Uterus (tissue), 2 donors: ENCODE measurements around the gene CCZ1B.
"Not testable (repeated sequence)": the region's sequence is repeated elsewhere in the genome, so short reads cannot be mapped to it uniquely, and the experiment has no call there.

Source experiments
- CTCF ChIP-seq, 4 experiments: fragments of 200-600 bp in 2 of 4; fragments of 450-650 bp in 2 of 4; sonication (generic) in 2 of 4; IDR thresholded peaks; one replicate each; pipeline ENCODE4 v1.5.1; 2016 to 2019; ENCODE audit warnings: antibody characterized with exemption in 4 of 4, mild to moderate bottlenecking in 2 of 4, moderate library complexity in 1 of 4
- POLR2A ChIP-seq, 2 donors: fragments of 450-650 bp; IDR thresholded peaks; one replicate each; pipeline ENCODE4 v1.6.1; 2016; ENCODE audit warnings: antibody characterized with exemption in 2 of 2, mild to moderate bottlenecking in 1 of 2, moderate library complexity in 1 of 2

- not testable (repeated sequence) for TF ChIP-seq CTCF, POLR2A (IDR thresholded peaks at IDR 0.05)
These were observed 10.6 kb downstream of the CCZ1B start for GRCh38 chr7:6815470-6815869.
